Spleen (tissue), 7 donors: ENCODE results near the gene EFCAB8.
"Not testable (repeated sequence)": the region's sequence is repeated elsewhere in the genome, so short reads cannot be mapped to it uniquely, and the experiment has no call there.

ENCODE experiments used
- POLR2AphosphoS5 ChIP-seq, 3 donors: sonication (generic); formaldehyde crosslinking; IDR thresholded peaks; one replicate each; pipeline ENCODE4 v1.5.1; 2017; ENCODE audit warnings: antibody characterized with exemption in 3 of 3
- TF ChIP-seq, protein P1 (sequence below), 11 experiments: fragments of 200-600 bp in 7 of 11; fragments of 450-650 bp in 4 of 11; sonication (generic) in 4 of 11; IDR thresholded peaks in 8 of 11; conservative IDR thresholded peaks in 3 of 11; 1 replicate in 7 of 11; 2 replicates in 4 of 11; pipeline versions ENCODE4 v1.4.0 to v1.8.0; 2016 to 2021; ENCODE audit warnings: antibody characterized with exemption in 11 of 11, inconsistent platforms in 4 of 11, mild to moderate bottlenecking in 1 of 11
- donor health status: DM: no; HTN: no; CAD: no; lungs with moderate emphysema.
- donor health status: DM: no; HTN: no; CAD: no.
- donor health status: DM: no; HTN: no; CAD: no.

DNA sequence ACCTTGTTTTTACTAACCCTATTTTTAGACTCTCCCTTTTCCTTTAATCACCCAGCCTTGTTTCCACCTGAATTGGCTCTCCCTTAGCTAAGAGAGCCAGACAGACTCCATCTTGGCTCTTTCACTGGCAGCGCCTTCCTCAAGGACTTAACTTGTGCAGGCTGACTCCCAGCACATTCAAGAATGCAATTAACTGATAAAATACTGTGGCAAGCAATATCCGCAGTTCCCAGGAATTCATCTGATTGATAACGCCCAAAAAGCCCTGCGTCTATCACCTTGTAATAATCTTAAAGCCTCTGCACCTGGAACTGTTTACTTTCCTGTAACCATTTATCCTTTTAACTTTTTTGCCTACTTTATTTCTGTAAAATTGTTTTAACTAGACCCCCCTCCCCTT, 116.4 kb downstream of the EFCAB8 start:
- TF ChIP-seq, protein P1, sequence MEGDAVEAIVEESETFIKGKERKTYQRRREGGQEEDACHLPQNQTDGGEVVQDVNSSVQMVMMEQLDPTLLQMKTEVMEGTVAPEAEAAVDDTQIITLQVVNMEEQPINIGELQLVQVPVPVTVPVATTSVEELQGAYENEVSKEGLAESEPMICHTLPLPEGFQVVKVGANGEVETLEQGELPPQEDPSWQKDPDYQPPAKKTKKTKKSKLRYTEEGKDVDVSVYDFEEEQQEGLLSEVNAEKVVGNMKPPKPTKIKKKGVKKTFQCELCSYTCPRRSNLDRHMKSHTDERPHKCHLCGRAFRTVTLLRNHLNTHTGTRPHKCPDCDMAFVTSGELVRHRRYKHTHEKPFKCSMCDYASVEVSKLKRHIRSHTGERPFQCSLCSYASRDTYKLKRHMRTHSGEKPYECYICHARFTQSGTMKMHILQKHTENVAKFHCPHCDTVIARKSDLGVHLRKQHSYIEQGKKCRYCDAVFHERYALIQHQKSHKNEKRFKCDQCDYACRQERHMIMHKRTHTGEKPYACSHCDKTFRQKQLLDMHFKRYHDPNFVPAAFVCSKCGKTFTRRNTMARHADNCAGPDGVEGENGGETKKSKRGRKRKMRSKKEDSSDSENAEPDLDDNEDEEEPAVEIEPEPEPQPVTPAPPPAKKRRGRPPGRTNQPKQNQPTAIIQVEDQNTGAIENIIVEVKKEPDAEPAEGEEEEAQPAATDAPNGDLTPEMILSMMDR (IDR thresholded peaks at IDR 0.05 in 8 of 11, conservative IDR thresholded peaks at IDR 0.05 in 3 of 11) = not testable (repeated sequence)
- TF ChIP-seq POLR2AphosphoS5 (IDR thresholded peaks at IDR 0.05) = not testable (repeated sequence)
